H1 (cell line): ENCODE data around the gene ZBTB45. TPM values are rescaled to one million over a fixed set of nuclear protein-coding genes. Genes with fewer than 3 reads are reported as not detected.

ENCODE experiments used
- JUN ChIP-seq: IDR thresholded peaks from 2 replicates; pipeline ENCODE4 v1.6.1; 2011; ENCODE audit warnings: low read depth, mild to moderate bottlenecking, improper control_type of control experiment, low read length
- KDM1A ChIP-seq: fragments of 200-600, 300-600 bp; sonication (generic); IDR thresholded peaks from 2 replicates; pipeline ENCODE4 v1.7.1; 2016; ENCODE audit warnings: mild to moderate bottlenecking, low read length, borderline replicate concordance
- POLR2A ChIP-seq, 2 experiments: IDR thresholded peaks; 1 replicate in 1 of 2; 2 replicates in 1 of 2; pipeline ENCODE4 v1.6.1; 2011; ENCODE audit warnings: low read depth in 2 of 2, low read length in 2 of 2, mild to moderate bottlenecking in 2 of 2; ENCODE audit errors: control extremely low read depth in 1 of 2
- RBBP5 ChIP-seq: IDR thresholded peaks from 2 replicates; pipeline ENCODE4 v1.7.1; 2012; ENCODE audit warnings: low read depth, mild to moderate bottlenecking, inconsistent platforms, low read length, moderate library complexity, borderline replicate concordance
- RNF2 ChIP-seq: fragments of 200-900, 300-1000 bp; sonication (generic); IDR thresholded peaks from 2 replicates; pipeline ENCODE4 v1.7.1; 2016; ENCODE audit warnings: borderline replicate concordance, low read depth, mild to moderate bottlenecking, antibody characterized with exemption, low read length; ENCODE audit not compliant: poor library complexity, severe bottlenecking; ENCODE audit errors: missing control alignments
- SIRT6 ChIP-seq: IDR thresholded peaks from one replicate; pipeline ENCODE4 v1.7.1; 2012; ENCODE audit warnings: low read length, inconsistent platforms
- SP1 ChIP-seq: IDR thresholded peaks from 2 replicates; pipeline ENCODE4 v1.6.1; 2011; ENCODE audit warnings: low read depth, low read length
- TAF1 ChIP-seq: IDR thresholded peaks from 2 replicates; pipeline ENCODE4 v1.6.1; 2011; ENCODE audit warnings: mild to moderate bottlenecking, low read depth, low read length
- TBP ChIP-seq: IDR thresholded peaks from 2 replicates; pipeline ENCODE4 v1.6.1; 2011; ENCODE audit warnings: low read depth, low read length, improper control_type of control experiment
- polyA plus RNA-seq, 7 experiments: library from polyadenylated mRNA; depleted of rRNA in 3 of 7; stranded (reverse) in 5 of 7; unstranded in 2 of 7; fragments of >200 nt in 5 of 7; fragments of 200-250 nt in 2 of 7; gene quantifications; 1 replicate in 5 of 7; 2 replicates in 1 of 7; 4 replicates in 1 of 7; pipeline versions ENCODE4 v1.2.1 to v1.2.3, GENCODE V29; 2011 to 2013; ENCODE audit warnings: missing spikeins in 2 of 7, mixed read lengths in 2 of 7
- total RNA-seq: library from RNA; stranded (reverse); fragmentation: NEBNext Ultra II Directional; extraction: Animal tissue kit (Norgen Biotek cat#: 25700); gene quantifications from 2 replicates; pipeline ENCODE4 v1.2.1, GENCODE V29; 2021
- TF ChIP-seq, protein P1 (sequence below): IDR thresholded peaks from 2 replicates; pipeline ENCODE4 v1.6.1; 2012; ENCODE audit warnings: inconsistent platforms

ZBTB45 gene
- total and polyA plus RNA-seq, 2 of the 8 experiments (the other 6 are each of a cell fraction or from before 2014, with no cell fraction given): 16.9 to 17.2 TPM

DNA sequence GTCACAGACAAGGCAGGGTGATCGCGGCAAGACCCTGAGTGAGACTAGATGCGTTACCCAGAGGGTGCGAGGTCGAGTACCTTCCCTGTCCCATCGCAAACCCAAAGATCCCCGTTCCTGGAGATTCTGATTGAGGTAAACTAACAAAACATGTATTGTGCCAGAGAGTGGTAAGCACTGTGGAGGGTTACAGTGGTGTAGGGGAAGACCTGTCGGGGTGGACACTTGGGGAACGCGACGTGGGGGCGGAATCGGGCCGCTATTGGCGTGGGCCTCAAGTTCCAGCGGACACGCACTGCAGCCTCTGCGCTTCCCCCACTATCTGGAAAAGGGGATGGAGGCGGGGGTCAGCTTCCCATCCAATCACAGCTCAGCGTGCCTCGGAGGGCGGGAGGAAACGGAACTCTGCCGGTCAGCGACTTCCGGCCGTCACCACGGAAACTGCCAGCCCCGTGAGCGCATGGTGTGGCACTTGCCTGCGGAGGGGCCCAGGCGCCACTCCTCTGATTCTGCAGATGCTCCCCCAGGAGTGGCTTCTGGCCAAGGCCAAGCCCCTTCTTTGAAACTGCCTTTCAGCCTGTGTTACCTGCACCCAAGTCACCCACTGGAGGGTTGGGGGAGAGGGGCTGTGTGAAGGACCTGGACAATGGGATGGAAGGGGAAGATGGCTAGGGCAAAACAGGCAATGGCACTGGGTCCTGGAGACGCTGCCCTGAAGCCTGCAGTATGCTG lies 39.8 kb upstream of the ZBTB45 start (continued):
- peak; percentile 66 to 93 for TF ChIP-seq POLR2A (IDR thresholded peaks at IDR 0.05; ENCODE audit: control extremely low read depth in 1 of 2, low read depth in 2 of 2, low read length in 2 of 2)
- TF ChIP-seq JUN: no peak
- TF ChIP-seq RNF2: no peak
- TF ChIP-seq SP1: peak; percentile 49; the same call in 1 of the 2 replicates
- TF ChIP-seq KDM1A: peak; percentile 43; the same call in 1 of the 2 replicates
- peak; percentile 45; the same call in 1 of the 2 replicates for TF ChIP-seq RBBP5
- 0 out of 2 replicates have a peak, but pooled peaks have one; percentile 63 for TF ChIP-seq TBP
- peak; percentile 77 for TF ChIP-seq TAF1
- TF ChIP-seq, protein P1, sequence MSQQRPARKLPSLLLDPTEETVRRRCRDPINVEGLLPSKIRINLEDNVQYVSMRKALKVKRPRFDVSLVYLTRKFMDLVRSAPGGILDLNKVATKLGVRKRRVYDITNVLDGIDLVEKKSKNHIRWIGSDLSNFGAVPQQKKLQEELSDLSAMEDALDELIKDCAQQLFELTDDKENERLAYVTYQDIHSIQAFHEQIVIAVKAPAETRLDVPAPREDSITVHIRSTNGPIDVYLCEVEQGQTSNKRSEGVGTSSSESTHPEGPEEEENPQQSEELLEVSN: peak; percentile 93
- no peak for TF ChIP-seq SIRT6
